ENCODE measurements around the gene DTX4. TPM values are rescaled to one million over a fixed set of nuclear protein-coding genes. Genes with fewer than 3 reads are reported as not detected.

The DTX4 gene
- total RNA-seq, 1 experiment from 2014 or later = 18.8 TPM

DNA sequence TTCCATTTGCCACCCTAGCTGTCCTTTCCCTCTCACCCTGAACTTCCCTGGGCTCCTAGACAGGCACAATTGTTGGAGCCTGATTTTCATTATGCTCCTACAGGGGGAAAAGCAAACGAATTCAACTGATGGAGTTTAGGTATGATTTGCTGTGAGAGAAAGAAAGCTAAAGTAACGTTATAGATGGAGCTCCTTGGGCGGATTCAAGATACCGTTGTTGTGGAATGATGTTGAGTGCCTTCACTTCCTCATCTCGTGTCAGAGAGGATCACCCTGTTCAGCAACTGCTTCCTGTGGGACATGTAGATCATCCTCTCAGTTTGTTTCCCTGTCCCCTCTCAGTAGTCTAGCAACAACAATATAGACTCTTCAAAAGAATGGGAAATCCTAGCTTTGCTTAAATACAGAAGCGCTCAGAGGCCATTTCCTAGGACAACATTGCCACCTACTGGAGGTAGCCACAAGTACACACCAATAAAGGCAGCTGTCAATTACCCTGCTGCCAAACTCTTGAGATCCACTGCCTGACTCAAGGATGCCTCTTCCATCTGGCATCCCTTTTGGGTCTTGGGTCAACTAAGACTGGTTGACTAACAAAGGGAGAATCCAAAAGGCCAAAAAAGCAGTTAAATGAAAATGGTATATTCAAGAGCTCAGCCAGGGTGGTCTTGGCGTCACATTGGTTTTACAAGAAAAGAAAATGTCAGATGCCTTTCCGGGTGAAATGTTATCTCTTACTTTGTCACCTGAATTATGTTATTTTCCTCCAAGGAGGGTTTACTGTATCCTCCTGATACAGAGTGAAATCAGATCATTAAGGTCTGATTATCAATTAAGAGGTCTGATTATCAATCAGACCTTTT, 13.5 kb upstream of the DTX4 start:
- H3K4me3 ChIP-seq = no peak overlapping the region
- H3K9me3 ChIP-seq = no peaks in the 10 kb centered on the region
- H3K36me3 ChIP-seq = peaks cover 6% of the 10 kb centered on the region; the same call in 1 of the 2 replicates
- H3K27me3 ChIP-seq = no peaks in the 10 kb centered on the region
- peak; percentile 68 for DNase-seq

DNA sequence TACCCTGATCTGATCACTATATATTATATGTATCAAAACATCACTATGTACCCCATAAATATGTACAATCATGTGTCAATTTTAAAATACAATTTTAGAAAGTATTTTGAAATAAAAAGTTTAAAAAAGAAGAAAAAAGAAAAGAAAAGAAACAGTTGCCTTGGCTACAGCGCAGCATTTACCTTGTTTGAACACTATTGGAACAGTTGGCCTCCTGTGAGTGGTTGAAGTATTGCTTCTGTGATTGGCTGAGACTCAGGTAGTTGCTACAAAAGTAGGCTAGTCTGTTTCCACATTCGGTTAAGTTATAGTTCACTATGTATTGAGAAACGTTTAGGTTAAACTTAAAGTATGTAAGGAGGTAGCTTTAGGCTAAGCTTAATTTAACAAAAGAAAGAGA, 7.9 kb upstream of the DTX4 start:
- no peak for DNase-seq
- no peak overlapping the region for H3K4me3 ChIP-seq
- no peaks in the 10 kb centered on the region for H3K9me3 ChIP-seq
- no peaks in the 10 kb centered on the region for H3K36me3 ChIP-seq
- no peaks in the 10 kb centered on the region for H3K27me3 ChIP-seq

DNA sequence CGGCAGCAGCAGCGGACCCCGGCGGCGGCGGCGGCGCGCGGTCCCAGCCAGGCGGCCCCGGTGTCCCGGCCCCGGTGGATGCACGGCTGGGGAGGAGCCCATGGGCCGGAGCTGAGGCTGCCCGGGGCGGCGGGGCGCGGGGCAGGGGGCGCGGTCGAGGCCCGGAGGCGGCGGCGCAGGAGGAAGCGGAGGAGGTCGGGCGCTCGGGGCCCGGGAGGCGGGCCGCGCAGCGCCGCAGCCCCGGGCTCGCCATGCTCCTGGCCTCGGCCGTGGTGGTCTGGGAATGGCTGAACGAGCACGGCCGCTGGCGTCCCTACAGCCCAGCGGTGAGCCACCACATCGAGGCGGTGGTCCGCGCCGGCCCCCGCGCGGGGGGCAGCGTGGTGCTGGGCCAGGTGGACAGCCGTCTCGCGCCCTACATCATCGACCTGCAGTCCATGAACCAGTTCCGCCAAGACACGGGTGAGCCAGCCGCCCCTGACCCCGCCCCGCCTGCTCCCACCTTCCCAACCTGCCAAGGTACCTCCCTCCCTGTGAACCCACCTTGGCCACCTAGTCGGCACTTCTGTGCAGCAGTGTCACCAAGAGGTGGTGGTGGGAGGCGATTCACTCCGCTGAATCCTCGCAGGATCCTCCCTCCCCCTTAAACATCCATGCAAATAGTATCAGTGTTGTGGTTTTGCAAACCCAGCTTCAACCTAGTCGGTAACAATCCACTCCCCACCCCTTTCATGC, 580 bp downstream of the DTX4 start:
- Histone ChIP-seq H3K27me3 (no peaks in the 10 kb centered on the region), H3K4me3 (peak overlapping the region; percentile 62), H3K36me3 (peaks cover 30% of the 10 kb centered on the region), H3K9me3 (no peaks in the 10 kb centered on the region)
- DNase-seq = peak; percentile 23

DNA sequence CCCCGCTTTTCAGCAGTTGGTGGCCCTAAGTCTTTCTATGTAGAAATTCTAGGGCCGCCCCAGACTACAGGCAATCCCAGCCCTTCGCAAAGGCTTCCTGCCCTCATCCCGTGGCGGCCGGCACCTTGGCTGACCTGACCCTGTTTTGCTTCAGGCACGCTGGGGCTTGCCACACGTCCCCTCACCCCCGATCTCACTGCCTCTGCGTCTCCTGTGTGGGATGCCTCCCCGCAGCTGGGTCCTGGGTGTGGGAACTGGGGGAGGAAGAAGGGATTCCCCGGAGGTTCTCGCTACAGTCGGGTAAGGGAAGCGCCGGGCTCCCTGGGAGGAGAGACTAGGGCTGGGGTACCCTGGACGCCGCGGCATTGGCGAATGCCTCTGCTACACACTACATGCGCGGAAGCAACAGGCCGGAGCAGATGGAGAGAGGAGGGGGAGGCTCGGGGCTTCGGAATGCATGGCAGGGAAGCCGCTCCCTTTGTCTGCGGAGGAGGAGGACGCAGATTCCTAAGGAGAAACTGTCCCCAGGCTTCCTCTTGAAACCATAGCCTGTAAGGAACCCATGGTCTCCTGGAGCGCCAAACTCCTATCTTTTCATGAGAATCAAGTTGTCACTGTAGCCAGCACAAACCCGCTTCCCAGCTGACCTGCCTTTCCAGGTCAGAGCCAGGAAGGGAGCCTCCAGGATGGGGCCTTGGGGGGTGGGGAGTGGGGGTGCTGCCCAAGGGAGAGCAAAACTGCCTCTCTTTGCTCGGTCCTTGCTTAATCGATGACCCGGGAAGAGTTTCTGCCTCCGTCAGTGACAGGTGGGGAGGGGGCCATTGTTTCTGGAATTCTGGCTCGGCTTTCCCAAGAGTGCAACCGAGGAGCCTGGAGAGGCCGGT, 1.4 kb downstream of the DTX4 start:
- peak overlapping the region; percentile 62 for H3K4me3 ChIP-seq
- no peaks in the 10 kb centered on the region for H3K9me3 ChIP-seq
- DNase-seq = peak; percentile 46
- peaks cover 39% of the 10 kb centered on the region for H3K36me3 ChIP-seq
- no peaks in the 10 kb centered on the region for H3K27me3 ChIP-seq

DNA sequence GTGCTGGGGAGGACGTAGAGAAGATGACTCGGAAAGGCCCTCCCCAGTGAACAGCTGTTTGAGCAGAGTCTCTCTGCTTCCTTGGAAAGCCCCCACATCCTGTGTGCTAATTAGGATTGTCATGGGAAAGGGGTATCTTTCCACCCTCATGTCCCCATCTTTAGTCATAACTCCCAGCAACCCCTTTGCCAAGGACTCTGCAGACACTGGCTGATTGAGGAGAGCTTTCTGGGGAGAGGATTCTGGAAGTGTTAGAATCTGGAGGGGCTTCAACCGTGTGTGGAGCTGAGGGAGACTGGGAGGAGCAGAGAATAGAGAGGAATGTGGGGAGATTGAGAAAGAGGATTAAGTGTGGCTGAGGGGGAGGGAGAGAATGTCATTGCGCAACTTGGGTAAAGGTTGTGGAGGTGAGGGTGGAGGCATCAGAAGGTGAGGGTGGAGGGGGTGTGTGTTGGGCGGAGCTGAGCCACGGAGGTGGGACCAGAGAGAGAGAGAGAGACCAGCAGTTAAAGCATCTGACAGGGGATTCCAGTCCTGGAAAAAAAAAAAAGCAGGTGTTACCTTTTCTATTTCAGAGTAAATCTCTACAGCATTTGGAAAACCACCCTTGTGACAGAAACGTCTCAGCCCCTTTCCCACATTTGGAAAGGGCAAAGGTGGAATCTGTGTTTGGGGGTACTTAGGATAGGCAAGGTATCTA, 2.2 kb downstream of the DTX4 start:
- DNase-seq = peak; percentile 21
- Histone ChIP-seq H3K27me3 (no peaks in the 10 kb centered on the region), H3K4me3 (peak overlapping the region; percentile 62), H3K9me3 (peaks cover under 1% of the 10 kb centered on the region; the same call in 1 of the 2 replicates), H3K36me3 (peaks cover 46% of the 10 kb centered on the region)

DNA sequence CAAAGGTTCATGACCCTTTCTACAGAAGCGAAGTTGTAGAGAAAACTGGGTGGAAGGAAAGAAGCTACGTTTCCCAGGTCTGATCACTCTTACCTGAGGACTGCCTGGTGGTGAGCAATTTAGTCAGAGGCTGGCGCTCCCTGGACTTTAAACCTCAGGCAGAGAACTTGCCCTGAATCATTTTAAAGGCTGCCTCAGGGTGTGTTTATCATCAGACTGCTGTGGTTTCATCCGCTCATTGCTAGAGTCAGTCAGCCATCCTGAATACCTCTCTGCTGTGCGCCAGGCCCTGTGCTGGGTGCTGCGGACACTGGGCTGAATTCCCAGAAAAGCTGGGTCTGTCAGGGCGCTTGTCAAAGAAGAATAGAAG, 2.7 kb downstream of the DTX4 start:
- DNase-seq = peak; percentile 65
- H3K9me3 ChIP-seq = peaks cover 4% of the 10 kb centered on the region; the same call in 1 of the 2 replicates
- peak overlapping the region; percentile 62 for H3K4me3 ChIP-seq
- H3K36me3 ChIP-seq = peaks cover 52% of the 10 kb centered on the region
- H3K27me3 ChIP-seq = no peaks in the 10 kb centered on the region

DNA sequence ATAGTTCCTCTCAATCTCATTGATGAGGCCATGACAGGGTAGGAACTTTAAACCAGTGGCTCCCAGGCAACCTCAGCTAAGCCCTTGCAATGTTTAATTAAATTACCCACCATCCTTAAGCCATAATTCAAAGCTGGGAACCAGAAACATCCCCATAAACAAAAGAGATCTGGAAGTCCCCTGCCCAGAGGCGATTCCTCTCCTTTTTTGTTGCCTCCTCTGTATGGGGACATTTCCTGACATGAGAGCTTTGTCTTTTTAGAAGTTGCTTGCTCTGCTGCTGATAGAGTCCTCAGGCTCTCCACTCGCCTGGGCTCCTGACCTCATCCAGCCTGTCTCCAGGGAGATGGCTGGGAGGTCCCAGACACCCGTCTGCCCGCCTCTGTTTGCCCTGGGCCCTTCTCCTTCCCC, 3.2 kb downstream of the DTX4 start:
- H3K9me3 ChIP-seq = peaks cover 4% of the 10 kb centered on the region; the same call in 1 of the 2 replicates
- DNase-seq = no peak
- H3K36me3 ChIP-seq = peaks cover 54% of the 10 kb centered on the region
- H3K27me3 ChIP-seq = no peaks in the 10 kb centered on the region
- H3K4me3 ChIP-seq = peak overlapping the region; percentile 62

DNA sequence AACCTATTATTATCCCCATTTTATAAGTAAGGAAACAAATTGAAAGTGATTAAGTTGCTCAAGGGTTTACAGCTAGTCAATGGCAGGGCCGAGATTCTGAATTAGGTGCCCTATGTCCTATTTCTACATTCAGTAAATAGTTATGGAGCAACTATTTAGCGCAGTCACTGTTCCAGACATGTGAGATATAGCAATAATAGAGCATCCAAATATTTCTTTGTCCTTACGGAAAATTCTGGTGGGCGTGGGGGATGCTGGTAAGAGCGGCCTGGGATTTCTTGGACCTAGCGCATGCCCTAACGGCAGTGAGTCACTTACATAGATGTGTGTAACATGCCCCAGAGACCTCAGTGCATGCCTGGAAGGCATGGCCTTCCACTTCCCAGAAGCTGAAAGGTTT, 4.4 kb downstream of the DTX4 start:
- Histone ChIP-seq H3K27me3 (no peaks in the 10 kb centered on the region), H3K9me3 (peaks cover 4% of the 10 kb centered on the region; the same call in 1 of the 2 replicates), H3K36me3 (peaks cover 55% of the 10 kb centered on the region), H3K4me3 (no peak overlapping the region)
- no peak for DNase-seq

DNA sequence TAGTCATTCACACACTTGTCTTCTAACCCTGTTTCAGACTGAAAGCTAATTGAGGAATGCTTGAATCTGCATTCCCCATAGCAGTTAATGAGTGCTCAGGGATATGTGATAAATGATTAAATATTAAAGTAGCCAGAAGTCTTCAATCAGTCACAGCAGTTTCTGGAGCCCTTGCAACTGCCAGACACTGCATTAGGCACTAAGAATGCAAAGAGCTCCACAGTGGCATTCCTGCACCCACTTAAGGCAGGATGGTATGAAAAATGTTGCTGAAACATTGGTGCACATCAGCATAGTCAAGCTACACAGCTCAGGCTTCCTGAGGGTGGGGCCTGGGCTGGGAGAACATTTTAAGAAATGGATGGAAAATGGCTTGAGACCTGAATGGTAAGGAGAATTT, 6.5 kb downstream of the DTX4 start:
- no peak for DNase-seq
- Histone ChIP-seq H3K9me3 (peaks cover 4% of the 10 kb centered on the region; the same call in 1 of the 2 replicates), H3K4me3 (no peak overlapping the region), H3K36me3 (peaks cover 76% of the 10 kb centered on the region), H3K27me3 (no peaks in the 10 kb centered on the region)

DNA sequence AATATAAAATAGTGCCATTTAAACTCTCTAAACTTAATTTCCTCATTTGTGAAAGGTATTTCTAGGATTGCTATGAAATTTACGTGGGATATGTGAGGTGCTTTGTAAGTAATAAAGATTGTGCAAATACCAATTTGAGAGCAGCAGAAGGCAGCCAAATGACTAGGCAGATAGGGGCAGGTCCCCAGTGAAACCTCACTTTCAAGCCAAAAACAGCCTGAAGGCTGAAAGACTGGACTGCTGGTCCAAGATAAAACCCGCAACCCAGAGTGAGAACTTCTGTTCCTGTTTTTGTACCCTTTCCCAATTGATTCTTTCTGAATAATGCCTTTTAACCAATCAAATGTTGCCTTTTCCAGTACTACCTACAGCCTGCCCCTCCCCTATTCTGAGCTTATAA, 7.2 kb downstream of the DTX4 start:
- Histone ChIP-seq H3K27me3 (no peaks in the 10 kb centered on the region), H3K4me3 (no peak overlapping the region), H3K9me3 (peaks cover 4% of the 10 kb centered on the region; the same call in 1 of the 2 replicates), H3K36me3 (peaks cover 79% of the 10 kb centered on the region)
- no peak for DNase-seq

DNA sequence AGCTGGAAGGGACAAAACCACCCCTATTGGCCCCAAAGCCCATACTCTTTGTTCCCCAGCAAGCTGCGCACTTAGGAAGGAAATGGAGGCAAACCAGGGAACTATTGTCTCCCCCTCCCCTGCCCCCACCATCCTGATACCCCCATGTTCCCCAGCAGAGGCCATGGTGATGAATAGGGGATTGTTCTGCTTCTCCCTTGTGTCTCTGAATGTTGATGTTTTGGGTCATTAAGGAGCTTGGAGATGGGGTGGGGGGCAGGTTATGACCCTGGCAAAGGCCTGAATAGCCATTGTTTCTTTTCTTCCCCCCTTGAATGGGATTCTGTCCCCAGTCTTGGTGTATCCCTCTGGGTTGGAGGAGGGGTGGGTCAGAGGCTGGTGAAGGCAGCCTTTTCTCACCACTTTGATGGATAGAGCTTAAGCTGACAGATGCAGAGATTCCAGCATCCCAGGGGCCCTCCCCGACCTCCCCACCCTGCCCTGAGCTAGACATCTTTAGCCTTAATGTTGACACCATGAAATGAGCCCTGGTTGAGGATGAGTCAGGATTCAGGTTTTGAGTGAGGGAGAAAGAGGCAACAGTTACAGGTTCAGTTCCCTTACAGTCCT, 8.3 kb downstream of the DTX4 start:
- peaks cover 4% of the 10 kb centered on the region; the same call in 1 of the 2 replicates for H3K9me3 ChIP-seq
- no peak for DNase-seq
- no peaks in the 10 kb centered on the region for H3K27me3 ChIP-seq

DNA sequence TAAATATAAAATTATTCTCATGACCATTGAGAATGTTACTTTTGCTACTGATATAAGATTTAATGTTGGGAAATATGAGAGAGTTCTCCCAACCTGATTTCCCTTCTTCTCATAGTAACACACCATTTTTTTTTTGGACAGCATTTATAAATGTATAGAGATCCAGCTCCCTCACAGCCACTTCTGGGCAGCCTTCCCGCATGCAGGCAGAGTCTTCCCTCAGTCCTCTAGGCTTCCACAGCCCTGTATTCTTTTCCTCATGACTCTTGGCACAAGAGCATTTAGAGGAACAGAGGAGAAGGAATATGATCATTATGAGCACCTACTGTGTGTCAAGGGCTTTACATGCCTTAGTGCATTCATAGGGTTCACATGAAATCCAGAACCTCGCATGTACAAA, 9.0 kb downstream of the DTX4 start:
- no peak for DNase-seq
- H3K36me3 ChIP-seq = peaks cover 87% of the 10 kb centered on the region

More for the DNA sequence above, 8.3 kb downstream of the DTX4 start:
- Histone ChIP-seq H3K4me3 (no peak overlapping the region), H3K36me3 (peaks cover 87% of the 10 kb centered on the region)

DNA sequence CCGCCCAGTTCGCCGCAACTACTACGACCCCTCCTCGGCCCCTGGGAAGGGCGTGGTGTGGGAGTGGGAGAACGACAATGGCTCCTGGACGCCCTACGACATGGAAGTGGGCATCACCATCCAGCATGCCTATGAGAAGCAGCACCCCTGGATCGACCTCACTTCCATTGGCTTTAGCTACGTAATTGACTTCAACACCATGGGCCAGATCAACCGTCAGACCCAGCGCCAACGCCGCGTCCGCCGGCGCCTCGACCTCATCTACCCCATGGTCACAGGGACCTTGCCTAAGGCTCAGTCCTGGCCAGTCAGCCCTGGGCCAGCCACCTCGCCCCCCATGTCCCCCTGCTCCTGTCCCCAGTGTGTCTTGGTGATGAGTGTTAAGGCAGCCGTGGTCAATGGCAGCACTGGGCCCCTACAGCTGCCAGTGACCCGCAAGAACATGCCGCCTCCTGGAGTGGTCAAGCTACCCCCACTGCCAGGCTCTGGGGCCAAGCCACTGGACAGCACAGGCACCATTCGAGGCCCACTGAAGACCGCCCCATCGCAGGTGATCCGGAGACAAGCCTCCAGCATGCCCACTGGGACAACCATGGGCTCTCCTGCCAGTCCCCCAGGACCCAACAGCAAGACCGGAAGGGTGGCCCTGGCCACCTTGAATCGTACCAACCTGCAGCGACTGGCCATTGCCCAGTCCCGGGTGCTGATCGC, 10.0 kb downstream of the DTX4 start:
- Histone ChIP-seq H3K27me3 (no peaks in the 10 kb centered on the region), H3K9me3 (peaks cover 4% of the 10 kb centered on the region; the same call in 1 of the 2 replicates), H3K36me3 (peaks cover 87% of the 10 kb centered on the region), H3K4me3 (no peak overlapping the region)
- no peak for DNase-seq

More for the DNA sequence above, 9.0 kb downstream of the DTX4 start:
- Histone ChIP-seq H3K9me3 (peaks cover 4% of the 10 kb centered on the region; the same call in 1 of the 2 replicates), H3K27me3 (no peaks in the 10 kb centered on the region), H3K4me3 (no peak overlapping the region)

DNA sequence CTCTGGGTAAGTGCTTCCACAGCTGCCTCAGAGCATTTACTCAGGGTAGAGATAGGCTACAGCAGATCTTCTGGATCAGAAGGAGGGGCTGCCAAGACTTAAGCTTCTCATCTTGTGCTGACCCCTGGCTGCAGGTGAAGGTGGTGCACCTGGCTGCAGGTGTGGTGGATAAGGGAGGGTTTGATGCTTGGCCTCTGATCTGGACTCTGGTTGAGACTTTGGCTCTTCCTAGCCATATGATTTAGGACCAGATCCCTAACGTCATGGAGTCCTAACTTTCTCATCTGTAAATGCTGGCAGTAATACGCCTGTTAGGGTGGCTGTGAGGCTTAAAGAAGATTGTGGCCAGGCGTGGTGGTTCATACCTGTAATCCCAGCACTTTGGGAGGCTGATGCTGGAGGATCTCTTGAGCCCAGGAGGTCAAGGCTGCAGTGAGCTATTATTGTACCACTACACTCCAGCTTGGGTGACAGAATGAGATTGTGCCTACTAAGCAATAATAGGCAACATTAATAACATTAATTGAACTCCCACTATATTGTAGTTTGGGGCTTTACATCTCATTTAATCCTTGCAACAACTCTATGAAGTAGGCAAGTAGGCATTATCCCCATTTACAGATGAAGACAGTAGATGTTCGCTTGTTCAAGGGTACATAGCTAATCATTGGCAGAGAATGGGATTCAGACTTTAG, 10.7 kb downstream of the DTX4 start:
- DNase-seq = no peak
- Histone ChIP-seq H3K9me3 (peaks cover 4% of the 10 kb centered on the region; the same call in 1 of the 2 replicates), H3K27me3 (no peaks in the 10 kb centered on the region), H3K4me3 (no peak overlapping the region), H3K36me3 (peaks cover 87% of the 10 kb centered on the region)
